Spleen (tissue), 11 donors: ENCODE data around the gene CASKIN2. TPM values are rescaled to one million over a fixed set of nuclear protein-coding genes. Genes with fewer than 3 reads are reported as not detected.

Source experiments
- DNase-seq: peaks from one replicate; pipeline ENCODE4 v3.0.0-alpha.2; 2020
- H3K27ac ChIP-seq, 8 donors: fragments of 200-600 bp; sonication (generic) in 7 of 8; 1 replicate in 4 of 8; 2 replicates in 4 of 8; pipeline versions ENCODE4 v1.5.0 to v1.8.0; 2016 to 2021; ENCODE audit warnings: inconsistent platforms in 4 of 8, mild to moderate bottlenecking in 4 of 8, moderate library complexity in 1 of 8
- H3K27me3 ChIP-seq, 7 donors: fragments of 200-600 bp; sonication (generic) in 6 of 7; replicated peaks in 1 of 7; 1 replicate in 4 of 7; 2 replicates in 3 of 7; pipeline versions ENCODE4 v1.5.0 to v1.8.0; 2016 to 2021; ENCODE audit warnings: inconsistent platforms in 3 of 7, mild to moderate bottlenecking in 1 of 7
- H3K36me3 ChIP-seq, 6 donors: fragments of 200-600 bp; sonication (generic) in 5 of 6; 1 replicate in 4 of 6; 2 replicates in 2 of 6; pipeline versions ENCODE4 v1.5.0 to v1.8.0; 2016 to 2021; ENCODE audit warnings: inconsistent platforms in 2 of 6
- H3K4me1 ChIP-seq, 6 donors: fragments of 200-600 bp; sonication (generic) in 5 of 6; 1 replicate in 3 of 6; 2 replicates in 3 of 6; pipeline versions ENCODE4 v1.5.0 to v1.8.0; 2016 to 2021; ENCODE audit warnings: inconsistent platforms in 3 of 6
- H3K4me3 ChIP-seq, 8 donors: fragments of 200-600 bp; sonication (generic) in 7 of 8; 1 replicate in 4 of 8; 2 replicates in 4 of 8; pipeline versions ENCODE4 v1.5.0 to v1.8.0; 2016 to 2021; ENCODE audit warnings: inconsistent platforms in 4 of 8, mild to moderate bottlenecking in 4 of 8, moderate library complexity in 2 of 8
- H3K9me3 ChIP-seq, 8 donors: fragments of 200-600 bp; sonication (generic) in 7 of 8; 1 replicate in 4 of 8; 2 replicates in 4 of 8; pipeline versions ENCODE4 v1.5.0 to v1.8.0; 2016 to 2021; ENCODE audit warnings: inconsistent platforms in 4 of 8
- CTCF ChIP-seq, 11 experiments: fragments of 200-600 bp in 7 of 11; fragments of 450-650 bp in 4 of 11; sonication (generic) in 4 of 11; IDR thresholded peaks in 8 of 11; conservative IDR thresholded peaks in 3 of 11; 1 replicate in 7 of 11; 2 replicates in 4 of 11; pipeline versions ENCODE4 v1.4.0 to v1.8.0; 2016 to 2021; ENCODE audit warnings: antibody characterized with exemption in 11 of 11, inconsistent platforms in 4 of 11, mild to moderate bottlenecking in 1 of 11
- POLR2A ChIP-seq, 3 donors: fragments of 450-650 bp; IDR thresholded peaks; one replicate each; pipeline ENCODE4 v1.5.1; 2017; ENCODE audit warnings: antibody characterized with exemption in 3 of 3, mild to moderate bottlenecking in 1 of 3
- POLR2AphosphoS5 ChIP-seq, 3 donors: sonication (generic); formaldehyde crosslinking; IDR thresholded peaks; one replicate each; pipeline ENCODE4 v1.5.1; 2017; ENCODE audit warnings: antibody characterized with exemption in 3 of 3
- whole genome bisulfite sequencing, 5 donors: extraction: QIAGEN DNeasy Blood & Tissue Kit in 3 of 5; methylation state at CpG; one replicate each; pipeline versions ENCODE4 v1.1.5 to v1.1.7; 2013 to 2018; 5-methylcytosine and 5-hydroxymethylcytosine counted together
- intact Hi-C: fragments of 100-400 bp; cut with DNase I; formaldehyde crosslinking; loops from one replicate; pipeline ENCODE4 v1.15.0; 2023; ENCODE audit warnings: low total_unique reads
- polyA plus RNA-seq, 3 donors: library from polyadenylated mRNA; stranded (reverse); fragments of 200-250 nt; gene quantifications; one replicate each; pipeline ENCODE4 v1.2.1, GENCODE V29; 2013
- total RNA-seq, 7 donors: library from RNA; depleted of rRNA in 3 of 7; stranded (reverse); fragments of >200 nt in 3 of 7; fragmentation: NEBNext Ultra II Directional in 4 of 7; extraction: Animal tissue kit (Norgen Biotek cat#: 25700) in 4 of 7; gene quantifications; one replicate each; pipeline versions ENCODE4 v1.1.0 to v1.2.1, GENCODE V29; 2016 to 2021
- donor health status: healthy with polysubstance abuse.
- donor health status: DM: no; HTN: no; CAD: no; lungs with moderate emphysema.
- donor health status: DM: no; HTN: no; CAD: no.
- donor health status: Bipolar disorder and iron deficiency.
- donor health status: healthy.
- donor health status: DM: no; HTN: no; CAD: no.
- donor health status: DM: yes; HTN: yes; CAD: no.

Gene CASKIN2
- total and polyA plus RNA-seq, 10 donors, result 4.7 to 135 (median 41.9) TPM

DNA sequence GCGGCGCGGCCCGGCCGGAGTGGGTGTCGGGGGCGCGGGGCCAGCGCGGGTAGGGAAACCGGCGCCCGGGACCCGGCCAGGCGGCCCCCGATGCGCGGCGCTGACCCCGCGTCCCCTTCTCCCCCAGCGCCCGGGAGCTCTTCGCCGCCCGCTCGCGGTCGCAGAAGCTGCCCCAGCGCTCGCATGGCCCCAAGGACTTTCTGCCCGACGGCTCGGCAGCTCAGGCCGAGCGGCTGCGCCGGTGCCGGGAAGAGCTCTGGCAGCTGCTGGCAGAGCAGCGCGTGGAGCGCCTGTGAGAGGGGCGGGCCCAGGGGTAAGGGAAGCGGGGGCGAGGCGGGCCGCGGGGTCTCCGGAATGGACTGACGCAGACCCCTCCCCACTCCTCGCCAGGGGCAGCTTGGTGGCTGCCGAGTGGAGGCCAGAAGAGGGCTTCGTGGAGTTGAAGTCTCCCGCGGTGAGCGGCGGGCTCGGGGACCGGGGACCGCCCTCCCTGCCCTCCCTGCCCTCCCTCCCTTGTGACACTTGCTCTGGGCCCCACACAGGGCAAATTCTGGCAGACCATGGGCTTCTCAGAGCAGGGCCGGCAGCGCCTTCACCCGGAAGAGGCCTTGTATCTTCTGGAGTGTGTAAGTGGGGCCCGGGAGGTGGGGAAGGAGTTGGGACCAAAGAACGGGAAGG is 1.4 kb upstream of the CASKIN2 start:
- no peak for TF ChIP-seq POLR2AphosphoS5 (IDR thresholded peaks at IDR 0.05)
- no peak for TF ChIP-seq POLR2A (IDR thresholded peaks at IDR 0.05)
- TF ChIP-seq CTCF (IDR thresholded peaks at IDR 0.05 in 8 of 11, conservative IDR thresholded peaks at IDR 0.05 in 3 of 11), result no peak
- peak; percentile 91 for DNase-seq
- peaks cover 8 to 74% (median 50%) of the 10 kb centered on the region in 6 donors for H3K4me1 ChIP-seq
- H3K27ac ChIP-seq, result peak overlapping the region; percentile 59 to 90 (median 84)
- peak overlapping the region; percentile 70 to 99 (median 94) for H3K4me3 ChIP-seq
- peaks cover 0 to 18% (median 0%) of the 10 kb centered on the region in 7 donors for H3K27me3 ChIP-seq
- no peaks in the 10 kb centered on the region for H3K9me3 ChIP-seq
- WGBS, 5 donors, result 0 to 1% (median 0%) methylated on average over 32 to 65 of the region's 65 CpGs
- intact Hi-C loops, result loop anchor here (5.0 to 10.0 kb wide), 2 partner anchors 71 to 92 kb away; partner anchors contain the start of gene MYO15B
- H3K36me3 ChIP-seq, result peaks cover 2 to 43% (median 21%) of the 10 kb centered on the region in 6 donors

DNA sequence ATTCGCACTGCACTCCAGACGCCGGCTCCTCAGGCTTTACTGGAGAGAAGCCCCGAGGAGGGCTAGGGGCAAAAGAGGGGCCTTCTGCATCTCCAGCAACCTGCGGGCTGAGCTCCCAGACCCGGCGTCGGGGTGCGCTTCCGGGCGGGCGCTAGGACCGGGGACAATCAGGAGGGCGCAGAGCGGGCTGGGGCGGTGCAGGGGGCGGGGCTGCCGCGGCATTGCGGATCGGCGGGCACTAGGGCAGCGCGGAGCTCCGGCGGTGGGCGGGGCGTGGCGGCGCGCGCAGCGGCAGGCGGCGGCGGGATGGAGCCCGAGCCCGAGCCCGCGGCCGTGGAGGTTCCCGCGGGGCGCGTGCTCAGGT is 900 bp upstream of the CASKIN2 start, which contains the start of gene TSEN54:
Gene TSEN54, plus strand, starts transcription at position 274 of the 364 bp plus-strand sequence. Its CDS starts 33 bp downstream, at position 307.
- H3K27me3 ChIP-seq, result peaks cover 0 to 18% (median 0%) of the 10 kb centered on the region in 7 donors
- H3K27ac ChIP-seq, result peak within 1 kb of the TSS; percentile 60 to 90 (median 84)
- peak in 2 of 3 donors; percentile 62 to 76 for TF ChIP-seq POLR2AphosphoS5 (IDR thresholded peaks at IDR 0.05)
- no peak for TF ChIP-seq POLR2A (IDR thresholded peaks at IDR 0.05)
- peak within 1 kb of the TSS; percentile 70 to 99 (median 94) for H3K4me3 ChIP-seq
- intact Hi-C loops, result loop anchor here (5.0 to 10.0 kb wide), 2 partner anchors 71 to 91 kb away; partner anchors contain the start of gene MYO15B
- WGBS, 5 donors, result 0 to 1% (median 0%) methylated on average over 24 to 45 of the region's 45 CpGs; no CpG with 5 or more reads in 1 of the 5 donors
- peaks cover 0 to 38% (median 16%) of the 10 kb centered on the region in 6 donors for H3K36me3 ChIP-seq
- DNase-seq, result peak; percentile 99
- H3K9me3 ChIP-seq, result no peaks in the 10 kb centered on the region
- peaks cover 8 to 79% (median 52%) of the 10 kb centered on the region in 6 donors for H3K4me1 ChIP-seq

DNA sequence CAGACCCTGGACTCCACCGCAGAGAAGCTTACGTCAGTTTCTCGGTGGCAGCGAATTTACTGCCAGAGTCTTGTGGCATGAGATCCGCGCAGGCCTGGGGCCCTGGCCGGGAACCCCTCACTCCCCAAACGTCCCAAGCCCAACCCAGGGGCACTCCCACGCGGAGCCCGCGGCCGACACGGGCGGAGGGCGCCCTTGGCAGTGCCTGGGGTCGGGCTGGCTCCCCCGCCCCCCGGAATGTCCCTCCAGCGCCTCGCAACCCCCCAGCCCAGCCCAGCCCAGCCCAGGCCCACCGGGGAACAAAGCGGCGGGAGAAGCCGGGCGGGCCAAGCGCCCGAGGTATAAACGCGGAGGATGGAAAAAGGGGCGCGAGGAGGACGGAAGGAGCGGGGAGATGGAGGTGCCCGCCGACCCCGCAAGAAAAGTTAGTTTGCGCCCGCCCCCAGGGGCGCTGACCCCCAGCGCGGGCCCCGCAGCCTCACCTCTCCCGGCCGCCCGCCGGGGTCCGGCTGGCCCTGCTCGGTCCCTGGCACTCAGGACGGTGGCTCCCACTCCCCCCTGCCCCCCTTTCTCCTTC is 330 bp downstream of the CASKIN2 start:
- H3K36me3 ChIP-seq, result peaks cover 0 to 33% (median 6%) of the 10 kb centered on the region in 6 donors
- intact Hi-C loops, result loop anchor here (5.0 to 10.0 kb wide), 2 partner anchors 72 to 90 kb away; partner anchors contain the start of gene MYO15B
- H3K9me3 ChIP-seq, result no peaks in the 10 kb centered on the region
- peaks cover 8 to 92% (median 59%) of the 10 kb centered on the region in 6 donors for H3K4me1 ChIP-seq
- DNase-seq, result peak; percentile 82
- peak overlapping the region; percentile 70 to 99 (median 94) for H3K4me3 ChIP-seq
- WGBS, 5 donors, result 1 to 3% (median 2%) methylated on average over 24 to 50 of the region's 50 CpGs
- TF ChIP-seq POLR2AphosphoS5 (IDR thresholded peaks at IDR 0.05) (peak in 1 of 3 donors; percentile 65), POLR2A (IDR thresholded peaks at IDR 0.05) (no peak), CTCF (IDR thresholded peaks at IDR 0.05 in 8 of 11, conservative IDR thresholded peaks at IDR 0.05 in 3 of 11) (no peak)
- H3K27ac ChIP-seq, result peak overlapping the region; percentile 59 to 90 (median 84)
- peaks cover 0 to 18% (median 0%) of the 10 kb centered on the region in 7 donors for H3K27me3 ChIP-seq

DNA sequence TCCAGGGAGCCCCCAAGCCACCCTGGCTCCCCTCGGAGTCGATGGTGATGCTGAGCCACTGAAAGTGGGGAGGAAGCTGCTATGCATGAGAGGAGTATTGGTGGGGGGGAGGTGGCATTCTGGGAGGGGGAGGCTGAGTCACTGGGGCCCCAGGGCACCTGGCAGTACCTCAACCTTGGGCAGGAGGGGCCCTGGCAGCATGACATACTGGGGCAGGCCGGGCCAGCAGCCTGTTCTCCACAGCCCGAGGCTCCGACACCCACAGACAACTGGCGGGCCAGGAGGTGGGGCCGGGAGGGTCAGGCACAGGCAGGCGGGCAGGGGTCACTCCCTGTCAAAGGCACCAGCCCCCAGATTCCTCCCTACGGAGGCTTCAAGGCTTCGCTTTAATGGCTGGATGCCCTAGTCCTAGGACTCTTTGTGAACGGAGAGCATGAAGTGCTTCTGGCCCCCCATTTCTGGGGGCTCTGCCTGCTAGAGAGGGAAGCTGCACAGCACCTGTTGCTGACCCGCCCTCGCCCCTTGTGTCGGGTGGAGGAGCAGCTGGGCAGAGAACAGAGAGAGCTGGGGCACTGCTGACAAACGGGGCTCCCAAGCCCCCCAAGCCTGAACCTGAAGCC is 928 bp downstream of the CASKIN2 start:
- 29 to 64% (median 43%) methylated on average over 13 to 15 of the region's 15 CpGs for WGBS, 5 donors
- TF ChIP-seq CTCF (IDR thresholded peaks at IDR 0.05 in 8 of 11, conservative IDR thresholded peaks at IDR 0.05 in 3 of 11), result no peak
- TF ChIP-seq POLR2A (IDR thresholded peaks at IDR 0.05), result no peak
- no peak for TF ChIP-seq POLR2AphosphoS5 (IDR thresholded peaks at IDR 0.05)
- intact Hi-C loops, result loop anchor here (10.0 kb wide), 1 partner anchor 90 kb away; no protein-coding TSS in a partner anchor
- Histone ChIP-seq H3K27ac (peak overlapping the region; percentile 59 to 90 (median 84)), H3K27me3 (peaks cover 0 to 18% (median 0%) of the 10 kb centered on the region in 7 donors), H3K36me3 (peaks cover 0 to 27% (median 2%) of the 10 kb centered on the region in 6 donors), H3K9me3 (no peaks in the 10 kb centered on the region), H3K4me3 (peak overlapping the region; percentile 70 to 99 (median 94)), H3K4me1 (peaks cover 8 to 92% (median 57%) of the 10 kb centered on the region in 6 donors)
- peak; percentile 84 for DNase-seq
